Tibial artery (tissue), 4 donors: Measurements from ENCODE around the gene CTF1.
"Not testable (repeated sequence)": the region's sequence is repeated elsewhere in the genome, so short reads cannot be mapped to it uniquely, and the experiment has no call there.

Source experiments
- DNase-seq, 2 donors: peaks; one replicate each; pipeline ENCODE4 v3.0.0-alpha.2; 2019
- H3K27ac ChIP-seq, 2 donors: fragments of 200-600 bp; sonication (generic) in 1 of 2; 1 replicate in 1 of 2; 2 replicates in 1 of 2; pipeline ENCODE4 v1.5.1; 2018 to 2019; ENCODE audit warnings: mild to moderate bottlenecking in 1 of 2
- H3K27me3 ChIP-seq, 2 donors: fragments of 200-600 bp; sonication (generic) in 1 of 2; one replicate each; pipeline versions ENCODE4 v1.5.1 to v1.6.0; 2016 to 2019
- H3K36me3 ChIP-seq, 3 donors: fragments of 200-600 bp; sonication (generic) in 2 of 3; one replicate each; pipeline ENCODE4 v1.5.1; 2016 to 2019; ENCODE audit warnings: mild to moderate bottlenecking in 2 of 3
- H3K4me1 ChIP-seq, 4 donors: fragments of 200-600 bp; sonication (generic) in 2 of 4; 1 replicate in 3 of 4; 2 replicates in 1 of 4; pipeline ENCODE4 v1.5.1; 2016 to 2019
- H3K4me3 ChIP-seq, 2 donors: fragments of 200-600 bp; sonication (generic) in 1 of 2; 1 replicate in 1 of 2; 2 replicates in 1 of 2; pipeline ENCODE4 v1.5.1; 2018 to 2019; ENCODE audit warnings: mild to moderate bottlenecking in 2 of 2
- H3K9me3 ChIP-seq, 3 donors: fragments of 200-600 bp; sonication (generic) in 1 of 3; one replicate each; pipeline ENCODE4 v1.5.1; 2016 to 2019
- intact Hi-C: fragments of 100-400 bp; cut with DNase I; formaldehyde crosslinking; loops from one replicate; pipeline ENCODE4 v1.15.0; 2023; ENCODE audit warnings: low total_unique reads
- TF ChIP-seq, protein P1 (sequence below), 2 experiments: fragments of 200-600 bp in 1 of 2; fragments of 450-650 bp in 1 of 2; IDR thresholded peaks; one replicate each; pipeline ENCODE4 v1.5.1; 2017 to 2019; ENCODE audit warnings: antibody characterized with exemption in 2 of 2, mild to moderate bottlenecking in 1 of 2, moderate library complexity in 1 of 2

Gene CTF1

DNA sequence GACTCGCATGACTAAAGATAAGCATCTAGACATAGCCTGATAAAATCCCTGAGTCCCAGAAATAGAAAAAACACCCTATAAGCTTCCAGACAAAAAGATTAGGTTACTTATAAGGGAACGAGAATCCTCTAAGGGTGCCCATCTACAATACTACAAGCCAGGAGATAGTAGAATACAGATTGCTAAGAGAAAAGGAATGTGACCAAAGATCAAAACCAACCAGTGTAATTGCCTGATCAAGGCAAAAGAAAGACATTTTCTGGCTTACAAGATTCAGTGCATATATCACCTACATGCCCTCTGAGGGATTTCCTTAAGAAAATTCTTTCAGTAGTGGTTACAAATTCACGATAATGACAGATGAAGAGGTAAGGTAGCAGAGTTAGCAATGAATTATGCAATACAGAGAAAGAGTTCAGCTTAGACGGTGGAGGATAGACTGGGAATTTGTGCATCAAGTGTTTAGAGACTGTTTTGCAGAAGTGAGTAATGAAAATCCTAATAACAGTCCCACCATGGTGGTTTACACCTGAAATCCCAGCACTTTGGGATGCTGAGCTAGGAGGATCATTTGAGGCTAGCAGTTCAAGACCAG lies 37.5 kb upstream of the CTF1 start:
- TF ChIP-seq, protein P1, sequence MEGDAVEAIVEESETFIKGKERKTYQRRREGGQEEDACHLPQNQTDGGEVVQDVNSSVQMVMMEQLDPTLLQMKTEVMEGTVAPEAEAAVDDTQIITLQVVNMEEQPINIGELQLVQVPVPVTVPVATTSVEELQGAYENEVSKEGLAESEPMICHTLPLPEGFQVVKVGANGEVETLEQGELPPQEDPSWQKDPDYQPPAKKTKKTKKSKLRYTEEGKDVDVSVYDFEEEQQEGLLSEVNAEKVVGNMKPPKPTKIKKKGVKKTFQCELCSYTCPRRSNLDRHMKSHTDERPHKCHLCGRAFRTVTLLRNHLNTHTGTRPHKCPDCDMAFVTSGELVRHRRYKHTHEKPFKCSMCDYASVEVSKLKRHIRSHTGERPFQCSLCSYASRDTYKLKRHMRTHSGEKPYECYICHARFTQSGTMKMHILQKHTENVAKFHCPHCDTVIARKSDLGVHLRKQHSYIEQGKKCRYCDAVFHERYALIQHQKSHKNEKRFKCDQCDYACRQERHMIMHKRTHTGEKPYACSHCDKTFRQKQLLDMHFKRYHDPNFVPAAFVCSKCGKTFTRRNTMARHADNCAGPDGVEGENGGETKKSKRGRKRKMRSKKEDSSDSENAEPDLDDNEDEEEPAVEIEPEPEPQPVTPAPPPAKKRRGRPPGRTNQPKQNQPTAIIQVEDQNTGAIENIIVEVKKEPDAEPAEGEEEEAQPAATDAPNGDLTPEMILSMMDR (IDR thresholded peaks at IDR 0.05), result no peak
- no peaks in the 10 kb centered on the region for H3K27me3 ChIP-seq
- no peaks in the 10 kb centered on the region for H3K4me1 ChIP-seq
- peaks cover 0 to 12% (median 10%) of the 10 kb centered on the region in 3 donors for H3K36me3 ChIP-seq
- no peak overlapping the region for H3K4me3 ChIP-seq
- intact Hi-C loops, result no loop called here
- H3K9me3 ChIP-seq, result no peaks in the 10 kb centered on the region
- DNase-seq, result no peak
- H3K27ac ChIP-seq, result no peak overlapping the region

DNA sequence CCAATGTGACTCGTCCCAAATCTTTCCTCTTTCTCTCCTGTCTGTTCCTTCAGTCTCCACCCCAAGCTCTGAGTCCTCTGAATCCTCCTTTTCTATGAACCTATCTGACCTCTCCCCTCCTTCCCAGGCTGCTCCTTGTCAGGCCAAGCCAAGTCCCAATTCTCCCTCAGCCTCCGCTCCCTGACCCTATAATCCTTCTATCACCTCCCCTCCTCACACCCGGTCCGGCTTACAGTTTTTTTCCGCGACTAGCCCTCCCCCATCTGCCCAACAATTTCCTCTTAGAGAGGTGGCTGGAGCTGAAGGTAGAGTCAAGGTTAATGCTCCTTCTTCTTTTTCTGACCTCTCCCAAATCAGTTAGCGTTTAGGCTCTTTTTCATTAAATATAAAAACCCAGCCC lies 35.7 kb upstream of the CTF1 start:
- H3K4me1 ChIP-seq, intact Hi-C loops, H3K36me3 ChIP-seq, H3K27ac ChIP-seq, DNase-seq, H3K9me3 ChIP-seq, H3K27me3 ChIP-seq, H3K4me3 ChIP-seq: not testable (repeated sequence)

DNA sequence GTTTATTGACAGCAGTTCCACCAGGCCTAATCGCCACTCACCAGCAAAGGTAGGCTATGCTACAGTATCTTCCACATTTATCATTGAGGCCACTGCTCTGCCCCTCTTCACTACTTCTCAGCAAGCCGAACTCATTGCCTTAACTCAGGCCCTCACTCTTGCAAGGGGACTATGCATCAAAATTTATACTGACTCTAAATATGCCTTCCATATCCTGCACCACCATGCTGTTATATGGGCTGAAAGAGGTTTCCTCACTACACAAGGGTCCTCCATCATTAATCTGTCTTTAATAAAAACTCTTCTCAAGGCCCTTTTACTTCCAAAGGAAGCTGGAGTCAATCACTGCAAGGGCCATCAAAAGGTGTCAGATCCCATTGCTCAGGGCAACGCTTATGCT lies 33.2 kb upstream of the CTF1 start:
- DNase-seq, intact Hi-C loops, H3K36me3 ChIP-seq: not testable (repeated sequence)

DNA sequence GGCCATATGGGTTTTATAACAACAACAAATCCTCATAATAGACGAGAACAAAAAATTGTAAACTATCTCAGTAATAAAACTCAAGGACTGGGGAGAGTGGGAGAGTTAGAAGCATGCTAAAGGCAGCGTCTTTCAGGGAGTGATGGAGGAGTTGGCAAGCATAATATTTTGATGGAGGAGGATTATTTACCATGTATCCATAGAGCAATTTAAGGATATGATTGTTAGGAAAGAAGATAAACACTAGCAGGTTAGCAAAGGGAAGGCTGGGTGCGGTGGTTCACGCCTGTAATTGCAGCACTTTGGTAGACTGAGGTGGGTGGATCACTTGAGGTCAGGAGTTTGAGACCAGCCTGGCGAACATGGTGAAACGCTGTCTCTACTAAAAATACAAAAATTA lies 30.4 kb upstream of the CTF1 start:
- Histone ChIP-seq H3K27ac (no peak overlapping the region), H3K9me3 (no peaks in the 10 kb centered on the region), H3K27me3 (no peaks in the 10 kb centered on the region), H3K4me1 (no peaks in the 10 kb centered on the region), H3K36me3 (no peaks in the 10 kb centered on the region), H3K4me3 (no peak overlapping the region)
- intact Hi-C loops, result no loop called here
- DNase-seq, result no peak
- TF ChIP-seq, protein P1 (IDR thresholded peaks at IDR 0.05), result no peak

More for the DNA sequence above, 33.2 kb upstream of the CTF1 start:
- H3K9me3 ChIP-seq, H3K27me3 ChIP-seq, H3K4me3 ChIP-seq, H3K4me1 ChIP-seq, H3K27ac ChIP-seq: not testable (repeated sequence)

DNA sequence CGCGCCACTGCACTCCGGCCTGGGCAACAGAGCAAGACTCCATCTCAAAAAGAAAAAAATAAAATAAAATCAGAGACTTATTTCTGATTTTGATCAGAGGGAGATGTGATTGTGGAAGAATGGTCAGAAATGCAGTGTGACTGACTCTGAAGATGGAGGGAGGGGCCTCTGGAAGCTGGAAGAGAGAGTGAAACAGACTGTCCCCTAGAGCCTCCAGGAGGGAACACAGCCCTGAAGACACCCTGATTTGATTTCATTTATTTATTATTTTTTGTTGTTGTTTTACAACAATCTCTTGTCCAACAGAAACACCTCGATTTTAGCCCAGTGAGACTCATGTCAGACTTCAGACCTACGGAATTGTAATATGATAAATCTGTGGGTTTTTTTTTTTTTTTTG lies 28.7 kb upstream of the CTF1 start:
- DNase-seq, result no peak
- Histone ChIP-seq H3K9me3 (no peaks in the 10 kb centered on the region), H3K4me3 (no peak overlapping the region), H3K27me3 (no peaks in the 10 kb centered on the region), H3K36me3 (peaks cover 0 to 9% (median 0%) of the 10 kb centered on the region in 3 donors), H3K27ac (no peak overlapping the region), H3K4me1 (no peaks in the 10 kb centered on the region)
- intact Hi-C loops, result no loop called here
- TF ChIP-seq, protein P1 (IDR thresholded peaks at IDR 0.05), result no peak

DNA sequence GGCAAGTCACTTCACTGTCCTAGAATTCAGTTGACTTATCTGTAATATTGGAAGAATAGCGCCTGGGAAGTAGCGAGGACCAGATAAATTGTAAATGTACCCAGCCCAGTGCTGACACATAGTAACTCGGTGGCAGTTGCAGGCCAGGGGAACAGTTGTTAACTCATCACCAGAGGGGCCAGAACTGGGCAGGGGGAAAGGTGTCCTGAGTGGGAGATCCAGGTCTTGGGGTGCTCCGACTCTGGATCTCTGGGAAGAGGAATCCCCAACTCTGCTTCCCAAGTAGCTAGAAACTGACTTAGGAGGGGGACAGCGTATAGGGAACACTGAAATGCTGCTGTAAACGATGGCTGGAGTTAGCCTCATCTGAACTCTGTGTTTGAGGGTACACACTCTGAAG lies 25.5 kb upstream of the CTF1 start:
- Histone ChIP-seq H3K27ac (no peak overlapping the region), H3K27me3 (no peaks in the 10 kb centered on the region), H3K4me3 (no peak overlapping the region), H3K36me3 (peaks cover 0 to 9% (median 0%) of the 10 kb centered on the region in 3 donors), H3K9me3 (no peaks in the 10 kb centered on the region), H3K4me1 (peaks cover under 1 to 9% (median 4%) of the 10 kb centered on the region in 4 donors)
- no peak for DNase-seq
- TF ChIP-seq, protein P1 (IDR thresholded peaks at IDR 0.05), result no peak
- intact Hi-C loops, result loop anchor here (10.0 kb wide), 1 partner anchor 76 kb away; no protein-coding TSS in a partner anchor
